Naive thymus-derived CD4-positive, alpha-beta T cell (primary cell): ENCODE results near the gene JAKMIP2. TPM values are rescaled to one million over a fixed set of nuclear protein-coding genes. Genes with fewer than 3 reads are reported as not detected.

Experiments used
- ATAC-seq: fragments of 150-1000 bp; cut with Tn5 transposase; 2 replicates; pipeline ENCODE4 v1.10.0; 2021; ENCODE audit warnings: mild to moderate bottlenecking, moderate library complexity
- CTCF ChIA-PET: fragments of 350-600 bp; sonication (Branson Sonifier 250); formaldehyde crosslinking; loops from one replicate; lab custom pipeline; 2021; ENCODE audit warnings: antibody characterized with exemption; lab: Charles Lee
- POLR2A ChIA-PET: fragments of 350-600 bp; sonication (Branson Sonifier 250); formaldehyde crosslinking; loops from one replicate; lab custom pipeline; 2021; ENCODE audit warnings: antibody characterized with exemption, inconsistent platforms; lab: Charles Lee
- DNase-seq, 9 donors: peaks; one replicate each; pipeline versions ENCODE4 v3.0.0 to v3.0.0-alpha.2; 2020 to 2022; ENCODE audit warnings: mixed read lengths in 1 of 9
- H3K27ac ChIP-seq: one replicate; pipeline ENCODE4 v1.7.0; 2013; ENCODE audit warnings: mild to moderate bottlenecking, low read depth, low read length, moderate library complexity
- H3K27me3 ChIP-seq, 2 donors: one replicate each; pipeline ENCODE4 v1.7.0; 2013; ENCODE audit warnings: low read length in 2 of 2, mild to moderate bottlenecking in 2 of 2, moderate library complexity in 2 of 2; ENCODE audit not compliant: control insufficient read depth in 2 of 2, insufficient read depth in 2 of 2
- H3K36me3 ChIP-seq, 3 experiments: 1 replicate in 2 of 3; 2 replicates in 1 of 3; pipeline ENCODE4 v1.7.0; 2013; ENCODE audit warnings: low read length in 3 of 3, mild to moderate bottlenecking in 3 of 3, moderate library complexity in 1 of 3; ENCODE audit not compliant: insufficient read depth in 3 of 3, control insufficient read depth in 2 of 3
- H3K4me1 ChIP-seq, 2 donors: one replicate each; pipeline ENCODE4 v1.7.0; 2013; ENCODE audit warnings: low read length in 2 of 2, mild to moderate bottlenecking in 2 of 2, moderate library complexity in 1 of 2; ENCODE audit not compliant: control insufficient read depth in 2 of 2, insufficient read depth in 2 of 2
- H3K4me3 ChIP-seq: 2 replicates; pipeline ENCODE4 v1.7.0; 2013; ENCODE audit warnings: mild to moderate bottlenecking, low read length
- H3K9me3 ChIP-seq, 3 experiments: 1 replicate in 2 of 3; 2 replicates in 1 of 3; pipeline ENCODE4 v1.7.0; 2013; ENCODE audit warnings: low read length in 3 of 3; ENCODE audit not compliant: control insufficient read depth in 2 of 3
- H3K27ac Mint-ChIP-seq, 9 donors: one replicate each; pipeline ENCODE4 v1.8.0; 2020 to 2022; ENCODE audit warnings: mixed read lengths in 9 of 9, mild to moderate bottlenecking in 8 of 9, moderate library complexity in 5 of 9, inconsistent platforms in 2 of 9
- H3K27me3 Mint-ChIP-seq, 5 donors: one replicate each; pipeline ENCODE4 v1.8.0; 2021 to 2022; ENCODE audit warnings: mixed read lengths in 5 of 5, mild to moderate bottlenecking in 1 of 5
- H3K36me3 Mint-ChIP-seq, 5 donors: one replicate each; pipeline ENCODE4 v1.8.0; 2020 to 2022; ENCODE audit warnings: mixed read lengths in 5 of 5, mild to moderate bottlenecking in 3 of 5, inconsistent platforms in 1 of 5
- H3K4me1 Mint-ChIP-seq, 7 donors: one replicate each; pipeline ENCODE4 v1.8.0; 2020 to 2022; ENCODE audit warnings: mixed read lengths in 7 of 7, mild to moderate bottlenecking in 3 of 7, inconsistent platforms in 1 of 7
- H3K4me3 Mint-ChIP-seq, 10 donors: one replicate each; pipeline ENCODE4 v1.8.0; 2020 to 2022; ENCODE audit warnings: mild to moderate bottlenecking in 10 of 10, mixed read lengths in 10 of 10, moderate library complexity in 6 of 10, inconsistent platforms in 2 of 10
- H3K9me3 Mint-ChIP-seq, 11 donors: one replicate each; pipeline ENCODE4 v1.8.0; 2020 to 2022; ENCODE audit warnings: mixed read lengths in 11 of 11, mild to moderate bottlenecking in 4 of 11, inconsistent platforms in 1 of 11, moderate library complexity in 1 of 11
- intact Hi-C, 2 donors: fragments of 100-400 bp; cut with micrococcal nuclease; formaldehyde crosslinking; loops; one replicate each; pipeline ENCODE4 v1.15.1; 2023
- polyA plus RNA-seq, 2 donors: library from polyadenylated mRNA; unstranded; fragments of 300-500 nt; fragmentation: Illumina TruSeq; gene quantifications; one replicate each; pipeline ENCODE4 v1.2.3, GENCODE V29; 2021
- total RNA-seq, 6 experiments: library from RNA in 5 of 6; stranded (reverse) in 5 of 6; gene quantifications; 1 replicate in 5 of 6; 2 replicates in 1 of 6; pipeline ENCODE4 v1.2.3 and lab custom pipeline; 2021 to 2026

The JAKMIP2 gene
- total and polyA plus RNA-seq, 7 experiments from 2014 or later = 0.16 to 4.5 (median 0.88) TPM

- H3K27me3 Mint-ChIP-seq = peaks cover 0 to 8% (median 0%) of the 10 kb centered on the region in 5 donors
- H3K36me3 ChIP-seq = no peaks in the 10 kb centered on the region
- POLR2A ChIA-PET = no interaction called here
These were observed 8.7 kb upstream of the JAKMIP2 start for GRCh38 chr5:147791181-147791580.

GRCh38 chr5:147789820-147790219 lies 7.3 kb upstream of the JAKMIP2 start:
- DNase-seq (no peak), ATAC-seq (no peak)
- Mint-ChIP-seq H3K9me3 (no peaks in the 10 kb centered on the region), H3K27me3 (peaks cover 0 to 10% (median 0%) of the 10 kb centered on the region in 5 donors), H3K4me1 (no peaks in the 10 kb centered on the region), H3K4me3 (no peak overlapping the region), H3K27ac (no peak overlapping the region), H3K36me3 (no peaks in the 10 kb centered on the region)
- intact Hi-C loops = no loop called here
- Histone ChIP-seq H3K36me3 (no peaks in the 10 kb centered on the region), H3K4me3 (no peak overlapping the region), H3K9me3 (no peaks in the 10 kb centered on the region), H3K27ac (no peak overlapping the region), H3K27me3 (no peaks in the 10 kb centered on the region), H3K4me1 (no peaks in the 10 kb centered on the region)
- POLR2A ChIA-PET = no interaction called here
- CTCF ChIA-PET = no interaction called here

More at GRCh38 chr5:147791181-147791580, 8.7 kb upstream of the JAKMIP2 start:
- H3K4me3 Mint-ChIP-seq = no peak overlapping the region
- no peaks in the 10 kb centered on the region for H3K9me3 Mint-ChIP-seq
- intact Hi-C loops = no loop called here
- peaks cover 0 to 1% (median 0%) of the 10 kb centered on the region in 7 donors for H3K4me1 Mint-ChIP-seq
- H3K36me3 Mint-ChIP-seq = no peaks in the 10 kb centered on the region
- H3K27ac Mint-ChIP-seq = no peak overlapping the region
- no peak for ATAC-seq
- Histone ChIP-seq H3K27ac (no peak overlapping the region), H3K4me1 (no peaks in the 10 kb centered on the region), H3K27me3 (no peaks in the 10 kb centered on the region), H3K9me3 (no peaks in the 10 kb centered on the region), H3K4me3 (no peak overlapping the region)
- CTCF ChIA-PET = no interaction called here
- DNase-seq = no peak

GRCh38 chr5:147788023-147788422 lies 5.5 kb upstream of the JAKMIP2 start:
- Histone ChIP-seq H3K27ac (no peak overlapping the region), H3K4me1 (no peaks in the 10 kb centered on the region), H3K4me3 (no peak overlapping the region), H3K36me3 (no peaks in the 10 kb centered on the region), H3K27me3 (no peaks in the 10 kb centered on the region), H3K9me3 (no peaks in the 10 kb centered on the region)
- POLR2A ChIA-PET = no interaction called here
- Mint-ChIP-seq H3K4me3 (no peak overlapping the region), H3K36me3 (no peaks in the 10 kb centered on the region), H3K9me3 (no peaks in the 10 kb centered on the region), H3K4me1 (no peaks in the 10 kb centered on the region), H3K27ac (no peak overlapping the region), H3K27me3 (peaks cover 0 to 20% (median 0%) of the 10 kb centered on the region in 5 donors)
- DNase-seq (no peak), ATAC-seq (no peak)
- intact Hi-C loops = no loop called here
- CTCF ChIA-PET = no interaction called here

- H3K4me3 ChIP-seq = no peak overlapping the region
- H3K9me3 ChIP-seq = no peaks in the 10 kb centered on the region
- Mint-ChIP-seq H3K4me3 (no peak overlapping the region), H3K9me3 (no peaks in the 10 kb centered on the region), H3K27ac (no peak overlapping the region), H3K4me1 (peaks cover 6 to 16% (median 12%) of the 10 kb centered on the region in 7 donors), H3K36me3 (no peaks in the 10 kb centered on the region), H3K27me3 (peaks cover 0 to 22% (median 2%) of the 10 kb centered on the region in 5 donors)
- no peak overlapping the region for H3K27ac ChIP-seq
- no peaks in the 10 kb centered on the region for H3K36me3 ChIP-seq
- DNase-seq = no peak
- ChIA-PET CTCF (no interaction called here), POLR2A (no interaction called here)
- H3K4me1 ChIP-seq = peaks cover 0 to 4% of the 10 kb centered on the region in 2 donors
- H3K27me3 ChIP-seq = no peaks in the 10 kb centered on the region
- ATAC-seq = no peak
- intact Hi-C loops = no loop called here
These were observed 3.6 kb upstream of the JAKMIP2 start for GRCh38 chr5:147786142-147786541.

- intact Hi-C loops = loop anchor here in 1 of 2 donors (5.0 kb wide), 1 partner anchor 38 kb away; no protein-coding TSS in a partner anchor
These were observed 1.8 kb upstream of the JAKMIP2 start for GRCh38 chr5:147784146-147784987.

GRCh38 chr5:147780924-147781573 lies 1.5 kb downstream of the JAKMIP2 start:
- Histone ChIP-seq H3K36me3 (no peaks in the 10 kb centered on the region), H3K9me3 (no peaks in the 10 kb centered on the region), H3K27me3 (no peaks in the 10 kb centered on the region), H3K27ac (no peak overlapping the region), H3K4me3 (no peak overlapping the region), H3K4me1 (peaks cover 0 to 15% of the 10 kb centered on the region in 2 donors)
- no peak for ATAC-seq
- H3K36me3 Mint-ChIP-seq = peaks cover 0 to 8% (median 0%) of the 10 kb centered on the region in 5 donors
- H3K4me3 Mint-ChIP-seq = peak overlapping the region in 4 of 10 donors; percentile 5 to 70 (median 51)
- H3K9me3 Mint-ChIP-seq = peaks cover 0 to 10% (median 0%) of the 10 kb centered on the region in 11 donors
- peaks cover 6 to 27% (median 16%) of the 10 kb centered on the region in 7 donors for H3K4me1 Mint-ChIP-seq
- CTCF ChIA-PET = no interaction called here
- intact Hi-C loops = loop anchor here in 1 of 2 donors (5.0 kb wide), 1 partner anchor 41 kb away; no protein-coding TSS in a partner anchor
- peak overlapping the region in 2 of 9 donors; percentile 14 to 88 for H3K27ac Mint-ChIP-seq
- DNase-seq = no peak
- peaks cover 0 to 16% (median 4%) of the 10 kb centered on the region in 5 donors for H3K27me3 Mint-ChIP-seq
- POLR2A ChIA-PET = no interaction called here

More at GRCh38 chr5:147784146-147784987, 1.8 kb upstream of the JAKMIP2 start:
- H3K4me1 ChIP-seq = peaks cover 0 to 15% of the 10 kb centered on the region in 2 donors
- ChIA-PET POLR2A (no interaction called here), CTCF (no interaction called here)
- Mint-ChIP-seq H3K36me3 (no peaks in the 10 kb centered on the region), H3K27ac (peak overlapping the region in 2 of 9 donors; percentile 32 to 71), H3K4me1 (peaks cover 6 to 27% (median 15%) of the 10 kb centered on the region in 7 donors), H3K4me3 (no peak overlapping the region), H3K27me3 (peaks cover 0 to 22% (median 4%) of the 10 kb centered on the region in 5 donors), H3K9me3 (no peaks in the 10 kb centered on the region)
- DNase-seq = no peak
- H3K27ac ChIP-seq = no peak overlapping the region
- no peaks in the 10 kb centered on the region for H3K36me3 ChIP-seq
- no peak for ATAC-seq
- no peak overlapping the region for H3K4me3 ChIP-seq
- H3K27me3 ChIP-seq = no peaks in the 10 kb centered on the region
- H3K9me3 ChIP-seq = no peaks in the 10 kb centered on the region
